Stomach (tissue), 9 donors: ENCODE measurements around the gene KLF15. TPM values are rescaled to one million over a fixed set of nuclear protein-coding genes. Genes with fewer than 3 reads are reported as not detected.
A peak's percentile ranks its signal among the peaks of the same experiment; 100 is the strongest.

ENCODE experiments used
- DNase-seq, 2 donors: peaks; one replicate each; pipeline versions ENCODE4 v3.0.0 to v3.0.0-alpha.2; 2013 to 2019
- H3K27ac ChIP-seq, 5 donors: fragments of 200-600 bp in 4 of 5; sonication (generic) in 4 of 5; one replicate each; pipeline ENCODE4 v1.5.1; 2013 to 2019; ENCODE audit warnings: mild to moderate bottlenecking in 1 of 5, moderate library complexity in 1 of 5
- H3K27me3 ChIP-seq, 3 donors: fragments of 200-600 bp; sonication (generic); one replicate each; pipeline ENCODE4 v1.5.1; 2017 to 2019; ENCODE audit warnings: mixed run types in 1 of 3
- H3K36me3 ChIP-seq, 4 donors: fragments of 200-600 bp; sonication (generic); 1 replicate in 3 of 4; 2 replicates in 1 of 4; pipeline ENCODE4 v1.5.1; 2016 to 2019
- H3K4me1 ChIP-seq, 4 donors: fragments of 200-600 bp; sonication (generic); one replicate each; pipeline ENCODE4 v1.5.1; 2016 to 2019
- H3K4me3 ChIP-seq, 4 donors: fragments of 200-600 bp; sonication (generic) in 3 of 4; one replicate each; pipeline ENCODE4 v1.5.1; 2016 to 2019; ENCODE audit warnings: mild to moderate bottlenecking in 1 of 4
- H3K9me3 ChIP-seq, 4 donors: fragments of 200-600 bp; sonication (generic); one replicate each; pipeline ENCODE4 v1.5.1; 2016 to 2019
- EP300 ChIP-seq: sonication (generic); formaldehyde crosslinking; IDR thresholded peaks from one replicate; pipeline ENCODE4 v1.6.1; 2017; ENCODE audit warnings: antibody characterized with exemption
- POLR2A ChIP-seq, 4 donors: fragments of 450-650 bp; IDR thresholded peaks; one replicate each; pipeline ENCODE4 v1.6.1; 2016; ENCODE audit warnings: antibody characterized with exemption in 4 of 4, control low read depth in 2 of 4, mild to moderate bottlenecking in 1 of 4, moderate library complexity in 1 of 4
- POLR2AphosphoS5 ChIP-seq, 3 donors: sonication (generic); formaldehyde crosslinking; IDR thresholded peaks; one replicate each; pipeline ENCODE4 v1.6.1; 2016; ENCODE audit warnings: antibody characterized with exemption in 3 of 3
- WGBS, 5 donors: extraction: QIAGEN DNeasy Blood & Tissue Kit in 3 of 5; methylation state at CpG; one replicate each; pipeline versions ENCODE4 v1.1.5 to v1.1.7; 2013 to 2018; 5-methylcytosine and 5-hydroxymethylcytosine counted together
- intact Hi-C: fragments of 100-400 bp; cut with DNase I; formaldehyde crosslinking; loops from one replicate; pipeline ENCODE4 v1.15.1; 2023; ENCODE audit warnings: low total_unique reads
- polyA plus RNA-seq, 3 donors: library from polyadenylated mRNA; stranded (reverse); fragments of 200-250 nt; gene quantifications; one replicate each; pipeline ENCODE4 v1.2.3, GENCODE V29; 2013
- total RNA-seq, 5 donors: library from RNA; depleted of rRNA; stranded (reverse); fragments of >200 nt; gene quantifications; one replicate each; pipeline versions ENCODE4 v1.1.0 to v1.2.3, GENCODE V29; 2014 to 2016
- TF ChIP-seq, protein P1 (sequence below), 7 experiments: fragments of 450-650 bp in 4 of 7; fragments of 200-600 bp in 3 of 7; sonication (generic) in 3 of 7; IDR thresholded peaks; one replicate each; pipeline ENCODE4 v1.5.1; 2016 to 2019; ENCODE audit warnings: antibody characterized with exemption in 7 of 7, control low read depth in 2 of 7, mild to moderate bottlenecking in 1 of 7
- donor health status: healthy with polysubstance abuse.
- donor health status: Bipolar disorder and iron deficiency.
- donor health status: healthy.

KLF15 gene
- total and polyA plus RNA-seq, 8 donors, result 4.6 to 82.9 (median 19.1) TPM

DNA sequence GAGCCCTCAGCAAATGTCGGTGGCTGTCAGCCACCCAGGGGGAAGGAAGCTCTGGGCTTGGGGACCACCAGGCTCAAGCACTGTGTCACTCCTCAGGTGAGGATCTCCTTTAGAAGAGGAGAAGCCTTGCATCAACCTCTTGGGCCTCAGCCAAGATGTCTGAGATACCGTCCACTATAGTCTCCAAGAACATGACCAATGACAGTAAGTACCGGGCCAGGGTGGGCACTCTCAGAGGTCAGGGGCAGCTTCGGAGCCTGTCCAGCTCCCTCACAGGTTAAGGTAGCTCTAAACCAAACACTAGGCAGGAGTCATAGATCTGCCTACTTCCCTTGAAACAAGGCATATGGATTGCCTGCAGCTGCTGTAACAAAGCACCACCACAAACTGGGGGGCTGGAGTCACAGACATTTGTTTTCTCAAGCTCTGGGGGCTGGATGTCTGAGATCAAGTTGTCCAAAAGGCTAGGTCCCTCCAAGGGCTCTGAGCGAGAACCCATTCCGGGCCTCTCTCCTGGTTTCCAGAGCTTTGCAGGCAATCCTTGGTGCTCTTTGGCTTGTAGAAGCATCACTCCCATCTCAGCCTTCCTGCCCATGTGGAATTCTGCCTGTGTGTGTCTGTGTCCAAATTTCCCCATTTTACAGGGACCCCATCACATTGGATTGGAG, 38.8 kb upstream of the KLF15 start:
- intact Hi-C loops, result loop anchor here (10.0 kb wide), 1 partner anchor 271 kb away; no protein-coding TSS in a partner anchor
- peaks cover 0 to 34% (median 19%) of the 10 kb centered on the region in 3 donors for H3K27me3 ChIP-seq
- no peaks in the 10 kb centered on the region for H3K9me3 ChIP-seq
- no peak for DNase-seq
- WGBS, 5 donors, result 81 to 94% (median 90%) methylated on average over 3 to 6 of the region's 6 CpGs
- H3K4me3 ChIP-seq, result no peak overlapping the region
- TF ChIP-seq, protein P1, sequence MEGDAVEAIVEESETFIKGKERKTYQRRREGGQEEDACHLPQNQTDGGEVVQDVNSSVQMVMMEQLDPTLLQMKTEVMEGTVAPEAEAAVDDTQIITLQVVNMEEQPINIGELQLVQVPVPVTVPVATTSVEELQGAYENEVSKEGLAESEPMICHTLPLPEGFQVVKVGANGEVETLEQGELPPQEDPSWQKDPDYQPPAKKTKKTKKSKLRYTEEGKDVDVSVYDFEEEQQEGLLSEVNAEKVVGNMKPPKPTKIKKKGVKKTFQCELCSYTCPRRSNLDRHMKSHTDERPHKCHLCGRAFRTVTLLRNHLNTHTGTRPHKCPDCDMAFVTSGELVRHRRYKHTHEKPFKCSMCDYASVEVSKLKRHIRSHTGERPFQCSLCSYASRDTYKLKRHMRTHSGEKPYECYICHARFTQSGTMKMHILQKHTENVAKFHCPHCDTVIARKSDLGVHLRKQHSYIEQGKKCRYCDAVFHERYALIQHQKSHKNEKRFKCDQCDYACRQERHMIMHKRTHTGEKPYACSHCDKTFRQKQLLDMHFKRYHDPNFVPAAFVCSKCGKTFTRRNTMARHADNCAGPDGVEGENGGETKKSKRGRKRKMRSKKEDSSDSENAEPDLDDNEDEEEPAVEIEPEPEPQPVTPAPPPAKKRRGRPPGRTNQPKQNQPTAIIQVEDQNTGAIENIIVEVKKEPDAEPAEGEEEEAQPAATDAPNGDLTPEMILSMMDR (IDR thresholded peaks at IDR 0.05), result no peak
- TF ChIP-seq EP300, result no peak
- TF ChIP-seq POLR2AphosphoS5 (IDR thresholded peaks at IDR 0.05), result no peak
- TF ChIP-seq POLR2A (IDR thresholded peaks at IDR 0.05), result no peak
- H3K4me1 ChIP-seq, result peaks cover 6 to 11% (median 7%) of the 10 kb centered on the region in 4 donors
- no peaks in the 10 kb centered on the region for H3K36me3 ChIP-seq
- no peak overlapping the region for H3K27ac ChIP-seq

DNA sequence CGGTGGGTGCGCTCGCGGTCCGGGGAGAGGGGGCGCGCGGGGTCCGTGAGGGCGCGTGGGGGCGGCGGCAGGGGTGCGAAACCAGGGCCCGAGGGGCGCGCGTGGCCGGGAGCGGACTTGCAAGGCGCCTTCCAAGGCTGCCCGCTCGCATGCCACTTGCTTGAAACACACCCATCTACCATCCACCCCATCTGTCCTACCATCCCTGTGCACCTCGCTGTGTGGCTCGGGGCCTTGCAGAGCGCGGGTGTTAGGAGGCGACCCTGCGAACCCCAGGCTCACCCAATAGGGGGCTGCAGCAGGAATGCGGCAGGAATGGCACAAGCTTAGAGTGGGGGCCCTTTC, 37.7 kb upstream of the KLF15 start:
- Histone ChIP-seq H3K4me1 (peaks cover 6 to 11% (median 7%) of the 10 kb centered on the region in 4 donors), H3K27me3 (peaks cover 0 to 34% (median 19%) of the 10 kb centered on the region in 3 donors), H3K36me3 (no peaks in the 10 kb centered on the region), H3K9me3 (no peaks in the 10 kb centered on the region), H3K27ac (no peak overlapping the region), H3K4me3 (peak overlapping the region; percentile 29 to 42 (median 34))
- intact Hi-C loops, result loop anchor here (5.0 to 10.0 kb wide), 2 partner anchors 138 to 270 kb away; no protein-coding TSS in a partner anchor
- TF ChIP-seq, protein P1 (IDR thresholded peaks at IDR 0.05), result no peak
- TF ChIP-seq POLR2AphosphoS5 (IDR thresholded peaks at IDR 0.05) (no peak), POLR2A (IDR thresholded peaks at IDR 0.05) (no peak), EP300 (no peak)
- 12 to 34% (median 14%) methylated on average over 7 to 30 of the region's 30 CpGs for WGBS, 5 donors
- no peak for DNase-seq

DNA sequence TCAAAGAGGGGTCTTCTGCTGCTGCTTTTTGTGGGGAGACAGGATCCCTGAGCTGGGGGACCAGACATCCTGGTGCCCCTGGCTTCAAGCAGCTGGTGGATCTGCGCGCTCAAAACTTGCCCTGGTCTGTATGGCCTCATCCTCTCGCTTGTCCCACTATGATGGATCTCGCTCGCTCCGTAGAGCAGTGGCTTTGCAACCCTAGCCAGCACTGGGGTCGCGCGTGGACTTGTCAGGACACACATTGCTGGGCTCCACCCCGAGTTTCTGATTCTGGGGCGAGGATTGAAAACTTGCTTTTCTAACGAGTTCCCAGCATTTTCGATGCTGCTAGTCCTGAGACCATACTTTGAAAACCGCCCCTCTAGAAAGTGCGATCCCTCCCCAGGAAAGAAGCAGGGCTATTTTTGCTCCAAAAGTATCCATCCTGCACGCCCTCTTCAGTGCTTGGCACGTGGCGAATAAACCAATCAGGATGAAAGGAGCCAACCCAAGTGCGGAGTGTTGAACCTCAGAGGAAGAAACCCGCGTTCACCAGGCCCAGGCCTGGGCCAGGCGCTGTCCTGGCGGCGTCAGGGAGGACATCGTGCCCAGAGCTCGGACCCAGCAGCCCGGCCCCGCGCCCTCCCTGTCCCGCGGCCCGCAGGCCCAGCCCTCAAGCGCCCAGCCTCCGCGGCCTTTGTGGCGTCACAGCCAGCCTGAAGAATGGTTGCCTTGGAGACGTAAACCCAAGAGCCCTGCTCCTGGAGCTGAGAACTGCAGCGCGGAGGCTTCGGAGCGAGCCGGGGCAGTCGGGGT, 37.2 kb upstream of the KLF15 start, which contains the start of gene CFAP100:
CFAP100 (plus strand) TSS at position 731 of the 798 bp plus-strand sequence. CDS start 1,092 bp downstream, outside the sequence.
- intact Hi-C loops, result loop anchor here (5.0 to 10.0 kb wide), 2 partner anchors 137 to 270 kb away; no protein-coding TSS in a partner anchor
- Histone ChIP-seq H3K27me3 (peaks cover 0 to 40% (median 19%) of the 10 kb centered on the region in 3 donors), H3K4me1 (peaks cover 9 to 16% (median 10%) of the 10 kb centered on the region in 4 donors), H3K27ac (no peak within 1 kb of the TSS), H3K36me3 (no peaks in the 10 kb centered on the region), H3K4me3 (peak within 1 kb of the TSS; percentile 29 to 42 (median 34)), H3K9me3 (no peaks in the 10 kb centered on the region)
- peak; percentile 44 to 89 for DNase-seq
- TF ChIP-seq POLR2AphosphoS5 (IDR thresholded peaks at IDR 0.05), result no peak
- TF ChIP-seq, protein P1 (IDR thresholded peaks at IDR 0.05), result no peak
- no peak for TF ChIP-seq EP300
- TF ChIP-seq POLR2A (IDR thresholded peaks at IDR 0.05), result no peak
- 32 to 71% (median 35%) methylated on average over 19 to 43 of the region's 43 CpGs for WGBS, 5 donors

DNA sequence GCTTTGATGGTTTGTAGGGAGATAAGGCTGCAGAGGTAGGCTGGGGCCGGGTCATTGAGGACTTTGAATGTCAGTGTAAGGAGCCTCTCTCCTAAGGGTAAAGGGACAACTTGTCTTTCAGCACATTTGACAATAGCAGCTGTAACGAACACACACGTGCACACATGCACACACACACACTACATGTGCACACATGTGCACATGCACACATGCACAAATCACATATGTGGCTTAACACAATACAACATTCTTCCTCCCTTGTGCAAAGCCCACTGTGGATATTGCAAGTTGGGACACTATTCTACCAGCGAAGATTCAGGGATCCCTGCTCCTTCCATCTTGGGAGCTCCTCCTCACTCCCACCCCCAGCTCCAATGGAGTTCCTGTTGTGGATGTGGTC, 36.4 kb upstream of the KLF15 start:
- no peak overlapping the region for H3K27ac ChIP-seq
- peak in 1 of 2 donors; percentile 7 for DNase-seq
- peaks cover 0 to 46% (median 19%) of the 10 kb centered on the region in 3 donors for H3K27me3 ChIP-seq
- no peaks in the 10 kb centered on the region for H3K36me3 ChIP-seq
- WGBS, 5 donors, result 79 to 89% (median 81%) methylated on average over 1 to 4 of the region's 4 CpGs
- no peak overlapping the region for H3K4me3 ChIP-seq
- intact Hi-C loops, result loop anchor here (5.0 to 10.0 kb wide), 2 partner anchors 136 to 269 kb away; no protein-coding TSS in a partner anchor
- no peaks in the 10 kb centered on the region for H3K9me3 ChIP-seq
- H3K4me1 ChIP-seq, result peaks cover 15 to 24% (median 19%) of the 10 kb centered on the region in 4 donors
- TF ChIP-seq POLR2AphosphoS5 (IDR thresholded peaks at IDR 0.05) (no peak), EP300 (no peak), POLR2A (IDR thresholded peaks at IDR 0.05) (no peak)
- TF ChIP-seq, protein P1 (IDR thresholded peaks at IDR 0.05), result no peak
